GM10266 (cell line): Measurements from ENCODE around the gene JAKMIP3.

Experiments used
- DNase-seq: peaks from one replicate; pipeline ENCODE4 v3.0.0; 2012; ENCODE audit errors: extremely low spot score
- CTCF ChIP-seq: IDR thresholded peaks from 2 replicates; pipeline ENCODE4 v1.5.1; 2012; ENCODE audit warnings: mild to moderate bottlenecking, low read depth; ENCODE audit not compliant: control insufficient read depth, insufficient read depth; ENCODE audit errors: missing control alignments

The JAKMIP3 gene

GRCh38 chr10:132099389-132100090 is 33.8 kb downstream of the JAKMIP3 start:
- TF ChIP-seq CTCF = no peak
- no peak for DNase-seq

- TF ChIP-seq CTCF = no peak
- no peak for DNase-seq
These were observed 34.3 kb downstream of the JAKMIP3 start for GRCh38 chr10:132100091-132100481.

- no peak for TF ChIP-seq CTCF
- no peak for DNase-seq
These were observed 35.0 kb downstream of the JAKMIP3 start for GRCh38 chr10:132100556-132101349.

- TF ChIP-seq CTCF = no peak
These were observed 35.8 kb downstream of the JAKMIP3 start for GRCh38 chr10:132101529-132101928.

GRCh38 chr10:132102071-132102716 is 36.4 kb downstream of the JAKMIP3 start:
- no peak for TF ChIP-seq CTCF

More at GRCh38 chr10:132101529-132101928, 35.8 kb downstream of the JAKMIP3 start:
- no peak for DNase-seq

GRCh38 chr10:132102717-132103110 is 37.0 kb downstream of the JAKMIP3 start:
- no peak for TF ChIP-seq CTCF

More at GRCh38 chr10:132102071-132102716, 36.4 kb downstream of the JAKMIP3 start:
- DNase-seq = no peak

More at GRCh38 chr10:132102717-132103110, 37.0 kb downstream of the JAKMIP3 start:
- no peak for DNase-seq
